HG02642 (cell line): ENCODE measurements around the gene PRTFDC1.

Experiments
- ATAC-seq: cut with Tn5 transposase; IDR thresholded peaks from one replicate; pipeline ENCODE4 v1.9.1; 2021; ENCODE audit warnings: mild to moderate bottlenecking; ENCODE audit not compliant: unreplicated experiment, poor library complexity

The PRTFDC1 gene

DNA sequence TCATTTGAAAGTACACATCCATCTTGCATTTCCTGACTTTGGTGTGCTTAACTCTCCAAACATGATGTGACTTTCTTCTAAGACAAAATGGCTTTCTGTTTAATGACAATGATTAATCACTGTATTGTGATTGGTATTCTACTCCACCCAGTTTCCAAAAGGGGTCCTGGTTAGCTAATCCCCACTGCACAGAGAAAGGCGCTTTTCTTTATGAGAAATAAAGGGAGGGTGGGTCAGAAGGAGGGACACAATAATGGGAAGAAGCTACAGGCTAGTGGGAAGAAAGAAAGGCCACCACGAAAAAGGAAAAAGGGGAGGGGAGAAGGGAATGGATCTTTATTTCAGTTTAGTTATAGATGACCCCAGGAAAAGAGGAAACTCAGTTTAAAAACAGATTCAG, 69.2 kb downstream of the PRTFDC1 start:
- no peak for ATAC-seq

DNA sequence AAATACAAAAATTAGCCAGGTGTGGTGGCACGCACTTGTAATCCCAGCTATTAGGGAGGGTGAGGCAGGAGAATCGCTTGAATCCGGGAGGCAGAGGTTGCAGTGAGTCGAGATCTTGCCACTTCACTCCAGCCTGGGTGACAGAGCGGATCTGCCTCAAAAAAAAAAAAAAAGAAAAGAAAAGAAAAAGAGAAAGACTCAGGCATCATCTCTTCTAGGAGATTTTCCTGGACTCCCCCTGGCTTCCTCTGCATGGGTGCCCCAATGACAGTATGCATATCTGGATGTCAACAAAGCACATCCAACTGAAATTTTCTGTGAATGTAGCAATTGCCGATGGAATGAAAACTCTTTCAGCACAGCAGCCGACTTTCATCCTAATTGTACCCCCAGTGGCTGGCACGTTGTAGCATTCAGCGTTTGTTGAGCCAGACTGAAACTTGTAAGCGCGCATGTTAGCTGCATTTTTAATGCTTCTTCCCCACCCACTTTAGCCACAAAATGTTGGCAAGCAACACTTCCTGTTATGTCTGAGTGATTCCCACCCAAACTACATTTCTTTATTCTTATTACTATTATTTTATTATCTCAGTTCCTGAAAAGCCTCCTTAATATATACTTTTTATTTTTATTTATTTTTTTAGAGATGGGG, 70.2 kb downstream of the PRTFDC1 start:
- ATAC-seq, result peak; percentile 55

DNA sequence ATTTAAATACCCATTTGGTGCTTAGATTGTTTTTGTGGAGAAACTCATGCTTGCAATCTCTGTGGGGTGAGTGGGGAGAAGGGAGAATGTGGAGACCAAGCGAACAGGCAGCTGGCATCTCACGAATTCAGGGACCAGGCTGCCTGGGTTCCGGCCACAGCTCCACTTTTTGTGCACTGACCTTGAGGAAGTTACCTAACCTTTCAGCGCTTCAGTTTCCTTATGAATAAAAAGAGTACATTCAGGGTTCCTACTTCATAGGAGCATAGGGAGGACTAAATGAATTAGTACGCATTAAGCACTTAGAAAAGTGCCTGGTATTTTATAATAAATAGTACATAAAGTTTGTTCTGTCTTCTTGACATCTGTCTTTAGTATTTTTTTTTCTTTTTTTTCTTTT, 72.5 kb downstream of the PRTFDC1 start:
- ATAC-seq, result no peak

DNA sequence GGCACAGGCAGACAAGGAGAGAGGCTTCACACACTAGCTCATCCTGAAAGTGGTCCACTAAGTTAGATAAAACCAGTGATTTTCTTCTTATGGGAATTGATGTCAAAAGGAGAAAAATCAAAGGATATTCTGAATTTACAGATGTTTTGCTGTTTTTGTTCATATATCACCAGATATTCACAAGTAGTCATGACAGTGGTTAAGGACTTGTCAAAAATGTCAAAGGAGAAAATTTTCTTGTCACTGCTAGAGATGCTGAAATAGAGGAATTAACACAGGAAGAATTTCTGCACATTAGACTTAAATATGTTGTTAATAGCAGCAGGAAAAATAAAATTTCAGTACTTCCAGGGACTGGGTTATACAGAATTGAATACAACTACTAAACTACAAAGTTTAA, 78.3 kb downstream of the PRTFDC1 start:
- no peak for ATAC-seq

DNA sequence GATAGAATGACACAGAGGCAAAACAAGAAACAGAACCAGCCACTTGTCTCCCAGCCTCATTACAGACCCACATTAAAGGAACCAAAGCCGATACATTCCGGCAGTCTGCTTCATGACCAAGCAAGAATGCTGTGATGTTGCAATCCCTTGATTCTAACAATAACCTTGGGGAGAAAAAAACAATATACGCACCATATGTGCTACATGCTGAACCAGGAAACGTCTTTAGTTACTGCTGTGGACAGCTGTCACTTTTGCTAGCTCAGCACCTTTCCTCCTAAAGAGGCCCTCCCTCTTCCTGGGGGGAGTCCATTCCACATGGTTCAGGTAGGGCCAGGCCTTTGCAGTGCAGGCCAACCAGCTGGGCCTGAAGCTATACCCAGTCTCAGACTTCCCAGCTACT, 79.1 kb downstream of the PRTFDC1 start:
- no peak for ATAC-seq

DNA sequence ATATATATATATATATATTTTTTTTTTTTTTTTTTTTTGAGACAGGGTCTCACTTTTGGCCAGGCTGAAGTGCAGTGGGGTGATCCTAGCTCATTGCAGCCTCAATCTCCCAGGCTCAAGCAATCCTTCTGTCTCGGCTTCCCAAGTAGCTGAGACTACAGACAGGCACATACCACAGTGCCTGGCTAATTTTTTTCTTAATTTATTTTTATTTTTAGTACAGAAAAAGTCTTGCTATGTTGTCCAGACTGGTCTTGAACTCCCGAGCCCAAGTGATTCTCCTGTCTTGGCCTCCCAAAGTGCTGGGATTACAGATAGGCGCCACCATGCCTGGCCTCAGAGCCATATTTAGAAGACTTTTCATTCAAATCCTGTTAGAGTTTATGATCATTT, 79.6 kb downstream of the PRTFDC1 start:
- no peak for ATAC-seq

DNA sequence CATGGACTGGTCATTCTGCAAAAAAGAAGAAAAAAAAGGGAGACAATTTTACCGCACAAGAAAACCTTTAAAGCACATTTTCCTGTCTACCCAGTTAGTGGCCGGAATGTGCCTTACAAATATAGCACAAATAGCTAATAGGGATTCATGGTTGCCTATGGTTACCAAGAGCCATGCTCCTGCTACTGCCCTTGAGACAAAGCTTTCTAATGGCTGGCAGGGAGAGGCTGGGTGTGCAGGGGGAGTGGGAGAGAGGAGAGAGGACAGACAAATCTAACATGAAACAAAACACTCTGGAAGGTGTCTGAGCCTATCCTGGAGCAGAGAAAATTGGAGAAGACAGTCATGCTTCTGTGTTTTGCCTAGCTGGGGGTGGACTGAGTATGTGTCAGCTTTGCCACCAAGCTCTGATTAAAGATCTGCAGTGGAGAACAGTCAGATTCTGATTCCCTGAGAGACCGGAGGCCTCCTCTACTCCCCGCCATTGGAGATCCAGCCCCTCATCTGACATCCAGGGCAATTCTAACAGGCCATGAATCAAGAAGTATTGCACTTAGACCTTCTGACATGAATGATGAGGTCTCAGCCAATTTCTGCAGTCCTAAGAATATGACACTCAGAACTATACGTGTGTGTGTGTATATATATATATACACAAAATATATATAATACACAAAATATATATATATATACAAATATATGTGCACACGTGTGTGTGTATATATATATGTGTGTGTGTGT, 80.2 kb downstream of the PRTFDC1 start:
- no peak for ATAC-seq

DNA sequence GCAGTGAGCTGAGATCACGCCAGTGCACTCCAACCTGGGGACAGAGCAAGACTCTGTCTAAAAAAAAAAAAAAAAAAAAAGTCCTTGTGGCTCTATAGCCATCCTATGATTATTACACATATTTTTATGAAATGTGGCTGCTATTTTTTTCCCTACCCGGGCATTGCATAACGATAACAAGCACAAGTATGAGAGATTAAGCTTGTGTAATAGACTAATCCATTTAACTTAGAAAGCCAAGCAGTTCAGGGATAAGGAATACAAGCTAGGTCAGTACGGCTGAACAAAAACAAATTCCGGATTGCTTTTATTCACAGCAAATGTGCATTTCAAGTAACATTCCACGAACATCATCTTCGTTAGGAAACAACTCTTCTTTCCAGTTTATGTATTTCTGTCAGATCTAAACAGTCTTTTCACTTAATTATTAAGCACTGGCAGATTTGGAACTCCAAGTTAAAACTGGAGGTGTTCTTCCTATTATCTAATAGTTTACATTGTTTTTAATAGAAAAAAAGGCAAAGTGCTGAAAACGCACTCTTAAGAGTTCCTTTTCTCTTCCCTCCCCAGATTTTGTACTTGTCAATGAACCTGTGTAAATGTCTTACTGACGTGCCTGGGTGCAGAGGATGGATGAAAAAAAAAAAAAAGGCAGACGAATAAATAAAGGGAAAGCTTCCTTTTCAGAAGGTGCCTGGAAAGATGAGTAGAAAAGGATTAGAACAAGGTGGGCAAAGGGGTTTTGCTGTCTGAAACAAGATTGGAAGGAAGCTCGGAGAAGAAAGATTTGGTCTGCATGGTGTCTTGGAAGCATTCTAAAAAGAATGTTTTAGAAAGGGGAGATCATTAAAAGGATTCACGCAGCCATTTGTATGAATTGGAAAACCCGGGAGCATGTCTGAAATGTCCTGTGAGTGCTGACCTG, 81.1 kb downstream of the PRTFDC1 start:
- ATAC-seq, result no peak

DNA sequence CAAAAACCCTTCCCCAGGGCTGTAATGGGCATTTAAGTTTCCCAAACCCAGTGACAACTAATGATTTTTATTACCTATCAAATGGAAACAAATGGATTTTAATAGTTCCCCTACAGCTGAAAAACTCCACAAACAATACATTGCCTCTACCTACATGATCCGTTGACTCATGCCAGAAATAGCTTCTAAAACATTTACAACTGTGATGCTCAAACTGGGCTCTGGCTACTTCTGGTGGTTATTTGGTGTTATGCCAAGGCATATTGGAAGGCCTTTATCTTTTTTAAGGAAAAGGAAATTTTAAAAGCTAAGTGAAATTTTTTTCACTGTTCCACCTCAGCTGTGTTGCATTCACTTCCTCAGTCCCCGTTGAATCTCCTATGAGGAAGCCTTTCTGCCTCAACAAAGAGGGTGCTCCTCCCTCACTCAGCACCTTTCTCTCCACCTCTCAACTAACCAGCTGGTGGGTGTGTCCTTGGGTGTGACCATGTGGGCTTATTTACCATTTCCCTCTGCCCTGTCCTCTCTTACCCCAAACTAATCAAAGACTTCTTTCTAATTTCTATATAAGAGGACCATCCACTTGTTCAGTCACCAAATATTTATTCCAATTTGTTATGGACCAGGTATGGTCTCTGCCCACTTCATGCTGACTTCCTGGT, 82.9 kb downstream of the PRTFDC1 start:
- no peak for ATAC-seq

DNA sequence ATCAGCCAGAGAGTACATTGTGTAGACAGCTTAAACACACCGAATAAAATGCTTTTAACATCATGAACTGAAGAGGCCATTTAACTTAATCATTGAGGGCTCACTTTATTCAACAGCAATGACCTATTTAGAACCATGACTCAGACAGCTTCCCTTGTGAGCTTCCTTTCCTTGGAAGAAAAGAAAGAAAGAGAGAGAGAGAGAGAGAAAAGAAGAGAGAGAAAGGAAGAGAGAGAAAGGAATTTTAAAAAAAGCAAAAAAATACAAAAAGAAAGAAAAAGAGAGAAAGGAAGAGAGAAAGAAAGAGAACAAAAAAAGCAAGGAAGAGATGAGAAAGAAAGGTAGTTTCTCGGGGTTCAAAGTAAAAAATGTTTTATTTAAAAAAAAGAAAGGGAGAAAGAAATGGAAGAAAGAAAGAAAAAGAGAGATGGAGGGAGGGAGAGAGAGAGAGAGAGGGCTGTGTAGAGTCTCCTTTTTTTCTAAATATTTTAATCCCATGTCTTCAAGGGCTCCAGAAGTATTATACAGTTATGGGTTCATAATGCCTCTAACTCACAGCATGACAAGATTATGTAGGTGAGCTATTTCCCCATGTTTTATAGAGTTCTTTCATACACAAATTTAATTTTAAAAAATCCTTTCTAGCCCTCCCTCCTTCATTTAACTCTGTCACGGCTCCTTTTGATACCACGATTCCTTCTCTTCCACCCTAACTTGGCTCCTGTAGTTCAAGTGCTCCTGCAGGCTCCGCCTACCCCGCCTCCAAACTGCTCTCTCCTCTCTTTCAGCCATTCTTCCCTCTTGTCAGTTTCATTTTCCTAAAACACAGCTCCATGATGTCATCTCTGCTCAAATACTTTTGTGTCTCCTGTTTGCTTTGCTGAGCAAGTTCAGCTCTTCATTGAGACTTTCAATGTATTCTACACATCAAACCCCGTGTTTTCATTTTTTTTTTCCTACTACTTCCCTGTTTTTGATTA, 85.5 kb downstream of the PRTFDC1 start:
- ATAC-seq, result no peak

DNA sequence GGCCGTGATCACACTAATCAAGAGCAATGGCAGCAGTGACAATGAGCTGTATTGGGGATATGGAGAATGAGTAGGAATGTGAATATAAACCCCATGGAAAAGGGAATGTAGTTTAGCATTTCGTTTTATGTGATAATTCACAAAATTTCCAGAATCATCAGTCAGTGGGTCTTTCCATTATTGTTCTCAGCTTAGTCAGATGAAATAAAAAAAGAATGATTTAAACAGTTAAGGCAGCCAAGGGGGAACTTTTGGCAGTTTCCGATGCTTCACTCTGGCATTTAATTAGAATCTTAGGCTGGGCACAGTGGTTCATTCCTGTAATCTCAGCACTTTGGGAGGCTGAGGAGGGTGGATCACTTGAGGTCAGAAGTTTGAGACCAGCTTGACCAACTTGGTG, 86.6 kb downstream of the PRTFDC1 start:
- no peak for ATAC-seq

DNA sequence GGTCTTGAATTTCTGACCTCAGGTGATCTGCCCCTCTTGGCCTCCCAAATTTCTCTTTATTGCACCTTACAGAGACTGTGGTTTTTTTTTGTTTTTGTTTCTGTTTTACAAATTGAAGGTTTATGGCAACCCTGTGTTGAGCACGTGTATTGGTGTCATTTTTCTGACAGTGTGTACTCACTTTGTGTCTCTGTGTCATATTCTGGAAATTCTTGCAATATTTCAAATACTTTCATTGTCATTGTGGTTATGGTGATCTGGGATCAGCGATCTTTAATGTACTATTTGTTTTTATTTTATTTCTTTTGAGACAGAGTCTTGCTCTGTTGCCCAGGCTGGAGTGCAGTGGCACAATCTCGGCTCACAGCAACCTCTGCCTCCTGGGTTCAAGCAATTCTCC, 89.8 kb downstream of the PRTFDC1 start:
- ATAC-seq, result no peak

DNA sequence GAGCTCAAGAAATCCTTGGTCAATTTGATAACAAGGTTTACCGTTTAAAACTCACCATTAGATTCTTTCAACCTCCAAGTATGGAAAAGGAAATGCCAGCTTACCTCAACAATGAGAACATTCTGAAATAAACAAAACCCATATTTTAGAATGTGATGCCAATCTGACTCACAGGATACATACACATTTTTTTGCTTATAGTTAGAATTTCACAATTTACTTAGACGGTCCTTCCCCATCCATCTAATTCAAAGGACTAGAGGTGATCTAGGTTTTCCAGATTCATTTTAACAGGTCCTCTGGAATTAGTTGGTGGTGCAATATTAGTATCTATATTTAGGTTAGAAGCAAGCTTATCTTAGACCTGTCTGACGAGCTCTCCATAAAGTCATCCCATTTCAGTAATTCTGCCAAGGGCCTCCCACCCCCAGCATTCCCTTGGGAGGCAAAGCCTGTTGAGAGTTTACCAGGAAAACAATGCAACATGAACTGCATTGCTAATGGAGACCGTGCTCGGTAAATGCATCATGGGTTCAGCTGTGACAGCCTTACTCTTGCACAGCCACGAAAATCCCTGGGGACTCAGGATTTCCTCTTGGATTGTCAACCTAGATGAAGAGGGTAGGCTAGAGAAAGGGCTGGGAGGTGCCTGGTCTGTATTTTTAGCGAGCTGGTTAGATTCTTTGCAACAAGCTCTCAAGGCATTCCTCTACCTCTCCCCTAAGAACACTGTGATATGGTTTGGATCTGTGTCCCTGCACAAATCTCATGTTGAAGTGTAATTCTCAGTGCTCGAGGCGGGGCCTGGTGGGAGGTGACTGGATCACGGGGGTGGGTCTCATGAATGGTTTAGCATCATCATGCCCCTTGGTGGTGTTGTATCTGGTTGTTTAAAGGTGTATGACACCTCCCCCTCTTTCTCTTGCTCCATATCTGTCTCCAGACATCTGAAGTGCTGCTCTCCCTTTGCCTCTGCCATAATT, 93.8 kb downstream of the PRTFDC1 start:
- no peak for ATAC-seq

DNA sequence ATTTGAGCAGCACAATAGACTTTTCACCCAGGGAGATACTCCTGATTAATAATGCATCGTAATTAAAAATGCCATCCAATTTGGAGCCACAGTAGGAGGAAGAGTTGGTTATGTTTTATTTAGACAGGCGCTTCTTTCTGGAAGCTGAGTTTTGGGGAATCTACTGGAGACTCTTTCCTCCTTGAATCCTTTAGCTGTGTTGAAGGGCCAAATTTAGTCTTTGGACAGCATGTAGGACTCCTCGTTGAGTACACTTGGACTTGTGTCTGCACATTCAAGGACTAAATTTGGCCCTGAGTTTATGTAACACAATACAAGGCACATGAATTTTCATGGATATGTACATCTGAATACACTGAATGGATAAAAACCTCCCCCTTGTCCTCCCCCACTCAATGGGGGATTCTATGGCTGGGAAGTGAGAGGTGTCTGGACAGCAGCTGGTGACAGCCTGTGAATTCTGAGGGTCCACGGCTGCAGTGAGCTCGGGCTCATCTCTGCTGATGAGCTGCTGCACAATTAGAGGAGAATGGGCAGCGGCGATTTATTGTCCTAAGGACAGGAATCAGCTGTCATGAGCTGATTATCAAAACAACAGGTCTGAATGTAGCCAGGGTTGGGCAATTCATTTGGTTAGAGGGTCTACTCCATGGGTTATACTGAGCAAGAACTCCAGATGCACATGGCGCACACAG, 95.2 kb downstream of the PRTFDC1 start:
- ATAC-seq, result no peak

DNA sequence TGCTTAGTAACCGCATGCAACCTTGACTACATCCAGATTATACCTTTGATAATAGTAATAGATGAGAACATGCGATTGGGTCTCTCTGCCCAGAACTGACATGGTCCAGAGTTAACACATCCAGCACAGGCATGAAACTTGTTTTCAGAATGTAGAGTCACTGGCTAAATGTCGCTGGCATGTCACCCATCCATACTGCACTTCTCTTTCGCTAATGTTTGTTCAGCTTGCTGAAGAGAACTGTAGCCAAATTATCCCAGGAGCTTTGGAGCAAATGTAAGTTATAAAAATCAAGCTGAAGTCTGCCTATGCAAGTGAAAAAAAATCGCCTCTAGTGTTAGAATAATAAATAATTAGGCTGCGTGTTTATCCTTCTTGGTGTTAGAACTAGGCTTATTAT, 98.2 kb downstream of the PRTFDC1 start:
- no peak for ATAC-seq

DNA sequence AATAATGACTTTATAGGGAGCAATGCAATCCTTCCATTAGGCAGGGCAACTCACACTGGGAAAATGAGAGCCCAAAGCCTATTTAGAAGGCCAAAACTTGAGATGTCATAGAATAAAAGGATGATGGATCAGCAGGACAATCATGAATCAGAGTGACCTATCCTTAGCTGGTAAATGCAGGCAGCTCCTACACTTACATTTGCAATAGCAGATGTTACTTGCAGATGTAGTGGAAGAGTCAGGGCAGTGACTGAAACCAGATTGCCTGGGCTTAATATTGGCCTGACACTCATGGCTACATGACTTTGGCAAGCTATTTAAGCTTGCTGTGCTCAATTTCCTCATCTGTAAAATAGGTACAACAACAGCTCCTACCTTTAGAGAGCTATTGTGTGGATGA, 98.7 kb downstream of the PRTFDC1 start:
- no peak for ATAC-seq

DNA sequence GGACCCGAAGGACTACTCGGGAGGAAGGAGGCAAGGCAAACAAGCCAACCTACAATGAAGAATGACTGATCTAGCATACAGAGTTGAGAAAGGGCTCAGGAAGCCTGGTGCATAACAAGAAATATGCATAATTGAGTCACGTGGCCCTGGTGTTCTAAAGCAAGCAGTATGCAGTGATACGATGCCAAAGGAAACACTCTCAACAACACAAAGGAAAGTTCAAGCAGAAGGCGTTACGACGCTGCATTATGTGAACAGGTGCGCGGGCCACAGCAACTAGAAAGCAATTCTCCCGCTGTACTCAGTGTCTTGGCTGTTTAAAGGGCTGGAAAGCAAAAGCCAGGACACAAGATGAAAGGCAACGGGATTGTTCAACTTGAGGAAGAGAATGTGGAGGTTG, 100.8 kb downstream of the PRTFDC1 start:
- ATAC-seq, result no peak
